K562 (cell line): ENCODE measurements around the gene PSMD13. TPM values are rescaled to one million over a fixed set of nuclear protein-coding genes. Genes with fewer than 3 reads are reported as not detected.
A peak's percentile ranks its signal among the peaks of the same experiment; 100 is the strongest.

Experiments
- ATF7 ChIP-seq: fragments of 450-650 bp; IDR thresholded peaks from 2 replicates; pipeline ENCODE4 v1.7.1; 2014; ENCODE audit warnings: mild to moderate bottlenecking, moderate library complexity
- FOXP1 ChIP-seq: sonication (generic); formaldehyde crosslinking; IDR thresholded peaks from 2 replicates; pipeline ENCODE4 v1.8.0; 2022; ENCODE audit warnings: mild to moderate bottlenecking, missing genetic modification reagents
- IFI16 ChIP-seq: fragments of 250-450 bp; sonication (Bioruptor Pico); IDR thresholded peaks from 2 replicates; pipeline ENCODE4 v2.1.2; 2022; ENCODE audit warnings: mild to moderate bottlenecking, inconsistent platforms
- JUN ChIP-seq, 2 experiments: sonication (generic) in 1 of 2; formaldehyde crosslinking in 1 of 2; IDR thresholded peaks; 2 replicates each; pipeline versions ENCODE4 v1.6.1 to v1.8.0; 2012 to 2022; ENCODE audit warnings: borderline replicate concordance in 2 of 2, mild to moderate bottlenecking in 2 of 2, improper control_type of control experiment in 1 of 2, low read depth in 1 of 2, low read length in 1 of 2, missing genetic modification reagents in 1 of 2
- JUND ChIP-seq, 2 experiments: IDR thresholded peaks; 2 replicates in 1 of 2; 3 replicates in 1 of 2; pipeline ENCODE4 v1.6.1; 2011; ENCODE audit warnings: borderline replicate concordance in 2 of 2, low read depth in 2 of 2, low read length in 2 of 2, improper control_type of control experiment in 1 of 2, missing biosample characterization in 1 of 2, missing genetic modification characterization in 1 of 2, missing genetic modification reagents in 1 of 2
- MCM2 ChIP-seq: fragments of 450-650 bp; IDR thresholded peaks from 2 replicates; pipeline ENCODE4 v1.6.1; 2017; ENCODE audit warnings: low read depth, mild to moderate bottlenecking
- NR3C1 ChIP-seq: sonication (generic); formaldehyde crosslinking; IDR thresholded peaks from 2 replicates; pipeline ENCODE4 v1.8.1; 2022; ENCODE audit warnings: missing genetic modification reagents
- PHF21A ChIP-seq: fragments of 450-650 bp; IDR thresholded peaks from 2 replicates; pipeline ENCODE4 v1.6.1; 2017; ENCODE audit warnings: low read depth, borderline replicate concordance
- WHSC1 ChIP-seq: IDR thresholded peaks from one replicate; pipeline ENCODE4 v1.6.1; 2012; ENCODE audit warnings: low read length, control low read depth, inconsistent platforms
- ZBTB7A ChIP-seq: IDR thresholded peaks from 2 replicates; pipeline ENCODE4 v1.6.1; 2011; ENCODE audit warnings: low read depth, mild to moderate bottlenecking, low read length, moderate library complexity, borderline replicate concordance; ENCODE audit not compliant: control insufficient read depth
- ZNF146 ChIP-seq: IDR thresholded peaks from one replicate; pipeline ENCODE4 v1.6.1; 2018; ENCODE audit warnings: missing compliant biosample characterization; ENCODE audit not compliant: unreplicated experiment
- ZNF316 ChIP-seq: fragments of 450-650 bp; IDR thresholded peaks from 2 replicates; pipeline ENCODE4 v1.6.1; 2016
- ZNF766 ChIP-seq: fragments of 200-800 bp; sonication (Bioruptor generic); conservative IDR thresholded peaks from 2 replicates; pipeline ENCODE4 v1.6.1; 2016; ENCODE audit warnings: missing genetic modification characterization, missing compliant biosample characterization
- polyA plus RNA-seq, 8 experiments: library from polyadenylated mRNA; depleted of rRNA in 4 of 8; stranded (reverse) in 5 of 8; unstranded in 3 of 8; fragments of >200 nt; fragmentation: Nextera tagmentation in 2 of 8; fragmentation: Illumina TruSeq in 1 of 8; extraction: Ambion mirVana in 2 of 8; extraction: Trizol in 1 of 8; gene quantifications; 2 replicates each; pipeline versions ENCODE4 v1.2.1 to v1.2.3, GENCODE V29; 2011 to 2014; ENCODE audit warnings: inconsistent platforms in 1 of 8, missing spikeins in 1 of 8
- total RNA-seq, 7 experiments: library from RNA; depleted of rRNA in 6 of 7; stranded (reverse); fragments of >200 nt in 6 of 7; fragmentation: Illumina TruSeq in 2 of 7; extraction: Trizol in 2 of 7; gene quantifications; 2 replicates each; pipeline versions ENCODE4 v1.2.1 to v1.2.3, GENCODE V29; 2011 to 2021; ENCODE audit warnings: low replicate concordance in 1 of 7
- TF ChIP-seq, protein P1 (sequence below): fragments of 450-650 bp; IDR thresholded peaks from 2 replicates; pipeline ENCODE4 v1.6.1; 2016; ENCODE audit warnings: low read depth
- TF ChIP-seq, protein P2 (sequence below), 2 experiments: IDR thresholded peaks; 2 replicates each; pipeline ENCODE4 v1.6.1; 2011; ENCODE audit warnings: borderline replicate concordance in 1 of 2, control low read depth in 1 of 2, low read depth in 1 of 2, low read length in 1 of 2, mild to moderate bottlenecking in 1 of 2, mixed read lengths in 1 of 2, moderate library complexity in 1 of 2; ENCODE audit not compliant: insufficient read depth in 1 of 2, insufficient read length in 1 of 2, poor library complexity in 1 of 2, severe bottlenecking in 1 of 2; ENCODE audit errors: extremely low read depth in 1 of 2
- TF ChIP-seq, protein P3 (sequence below): fragments of 450-650 bp; IDR thresholded peaks from 2 replicates; pipeline ENCODE4 v1.6.1; 2016; ENCODE audit warnings: low read depth, mild to moderate bottlenecking, moderate library complexity

The PSMD13 gene
- total and polyA plus RNA-seq, 9 of the 15 experiments (the other 6 are each of a cell fraction or from before 2014, with no cell fraction given): 185 to 383 (median 267) TPM

DNA sequence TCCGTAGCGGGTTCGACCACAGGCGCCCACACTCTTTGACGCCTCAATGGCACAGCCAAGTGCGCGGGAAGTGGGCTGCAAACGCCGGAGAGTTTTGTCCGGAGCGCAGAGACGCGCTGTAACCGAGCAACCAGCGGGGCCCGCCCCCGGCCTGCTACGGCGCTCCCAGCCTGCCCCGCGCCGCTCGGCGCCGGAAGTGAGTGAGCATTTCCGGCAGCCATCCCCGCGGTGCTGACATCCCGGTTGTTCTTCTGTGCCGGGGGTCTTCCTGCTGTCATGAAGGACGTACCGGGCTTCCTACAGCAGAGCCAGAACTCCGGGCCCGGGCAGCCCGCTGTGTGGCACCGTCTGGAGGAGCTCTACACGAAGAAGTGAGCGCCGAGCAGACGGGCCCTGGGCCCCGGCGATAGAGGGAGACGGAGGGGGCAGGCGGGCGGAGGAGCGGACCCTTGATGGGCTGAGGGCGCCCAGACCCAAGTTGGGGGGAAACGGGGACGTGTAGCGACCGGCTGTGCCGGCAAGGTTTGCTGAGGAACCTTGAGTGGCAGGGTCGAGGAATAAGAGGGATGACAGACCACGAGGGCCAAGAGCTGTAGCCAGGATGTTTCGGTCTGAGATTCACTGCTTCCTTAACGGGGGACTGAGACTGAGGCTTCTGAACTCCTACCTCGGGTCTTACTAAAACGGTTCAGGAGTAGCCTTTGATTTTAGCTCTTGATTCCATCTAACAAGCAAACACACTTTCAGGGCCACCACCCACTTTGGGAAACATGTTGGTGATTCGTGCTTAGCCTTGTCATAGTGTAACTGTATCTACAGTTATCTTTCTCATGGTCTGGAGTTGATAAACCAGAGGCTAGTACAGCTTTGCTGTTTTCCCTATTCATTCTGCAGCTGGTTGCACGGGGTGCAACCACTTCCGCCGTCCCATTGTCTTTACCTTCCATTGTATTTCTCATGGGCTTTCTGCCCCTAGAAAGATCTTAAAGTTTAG lies at the start of gene PSMD13 (continued):
- TF ChIP-seq, protein P1, sequence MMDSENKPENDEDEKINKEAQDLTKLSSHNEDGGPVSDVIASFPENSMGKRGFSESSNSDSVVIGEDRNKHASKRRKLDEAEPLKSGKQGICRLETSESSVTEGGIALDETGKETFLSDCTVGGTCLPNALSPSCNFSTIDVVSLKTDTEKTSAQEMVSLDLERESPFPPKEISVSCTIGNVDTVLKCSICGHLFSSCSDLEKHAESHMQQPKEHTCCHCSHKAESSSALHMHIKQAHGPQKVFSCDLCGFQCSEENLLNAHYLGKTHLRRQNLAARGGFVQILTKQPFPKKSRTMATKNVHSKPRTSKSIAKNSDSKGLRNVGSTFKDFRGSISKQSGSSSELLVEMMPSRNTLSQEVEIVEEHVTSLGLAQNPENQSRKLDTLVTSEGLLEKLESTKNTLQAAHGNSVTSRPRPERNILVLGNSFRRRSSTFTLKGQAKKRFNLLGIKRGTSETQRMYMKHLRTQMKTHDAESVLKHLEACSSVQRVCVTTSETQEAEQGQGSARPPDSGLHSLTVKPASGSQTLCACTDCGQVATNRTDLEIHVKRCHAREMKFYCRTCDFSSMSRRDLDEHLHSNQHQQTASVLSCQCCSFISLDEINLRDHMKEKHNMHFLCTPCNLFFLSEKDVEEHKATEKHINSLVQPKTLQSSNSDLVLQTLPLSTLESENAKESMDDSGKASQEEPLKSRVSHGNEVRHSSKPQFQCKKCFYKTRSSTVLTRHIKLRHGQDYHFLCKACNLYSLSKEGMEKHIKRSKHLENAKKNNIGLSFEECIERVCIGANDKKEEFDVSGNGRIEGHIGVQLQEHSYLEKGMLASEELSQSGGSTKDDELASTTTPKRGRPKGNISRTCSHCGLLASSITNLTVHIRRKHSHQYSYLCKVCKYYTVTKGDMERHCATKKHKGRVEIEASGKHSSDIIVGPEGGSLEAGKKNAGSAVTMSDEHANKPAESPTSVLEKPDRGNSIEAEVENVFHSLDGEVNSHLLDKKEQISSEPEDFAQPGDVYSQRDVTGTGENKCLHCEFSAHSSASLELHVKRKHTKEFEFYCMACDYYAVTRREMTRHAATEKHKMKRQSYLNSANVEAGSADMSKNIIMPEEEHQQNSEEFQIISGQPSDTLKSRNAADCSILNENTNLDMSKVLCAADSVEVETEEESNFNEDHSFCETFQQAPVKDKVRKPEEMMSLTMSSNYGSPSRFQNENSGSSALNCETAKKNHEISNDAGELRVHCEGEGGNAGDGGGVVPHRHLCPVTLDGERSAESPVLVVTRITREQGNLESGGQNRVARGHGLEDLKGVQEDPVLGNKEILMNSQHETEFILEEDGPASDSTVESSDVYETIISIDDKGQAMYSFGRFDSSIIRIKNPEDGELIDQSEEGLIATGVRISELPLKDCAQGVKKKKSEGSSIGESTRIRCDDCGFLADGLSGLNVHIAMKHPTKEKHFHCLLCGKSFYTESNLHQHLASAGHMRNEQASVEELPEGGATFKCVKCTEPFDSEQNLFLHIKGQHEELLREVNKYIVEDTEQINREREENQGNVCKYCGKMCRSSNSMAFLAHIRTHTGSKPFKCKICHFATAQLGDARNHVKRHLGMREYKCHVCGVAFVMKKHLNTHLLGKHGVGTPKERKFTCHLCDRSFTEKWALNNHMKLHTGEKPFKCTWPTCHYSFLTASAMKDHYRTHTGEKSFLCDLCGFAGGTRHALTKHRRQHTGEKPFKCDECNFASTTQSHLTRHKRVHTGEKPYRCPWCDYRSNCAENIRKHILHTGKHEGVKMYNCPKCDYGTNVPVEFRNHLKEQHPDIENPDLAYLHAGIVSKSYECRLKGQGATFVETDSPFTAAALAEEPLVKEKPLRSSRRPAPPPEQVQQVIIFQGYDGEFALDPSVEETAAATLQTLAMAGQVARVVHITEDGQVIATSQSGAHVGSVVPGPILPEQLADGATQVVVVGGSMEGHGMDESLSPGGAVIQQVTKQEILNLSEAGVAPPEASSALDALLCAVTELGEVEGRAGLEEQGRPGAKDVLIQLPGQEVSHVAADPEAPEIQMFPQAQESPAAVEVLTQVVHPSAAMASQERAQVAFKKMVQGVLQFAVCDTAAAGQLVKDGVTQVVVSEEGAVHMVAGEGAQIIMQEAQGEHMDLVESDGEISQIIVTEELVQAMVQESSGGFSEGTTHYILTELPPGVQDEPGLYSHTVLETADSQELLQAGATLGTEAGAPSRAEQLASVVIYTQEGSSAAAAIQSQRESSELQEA: no peak
- no peak for TF ChIP-seq JUND (IDR thresholded peaks at IDR 0.05; ENCODE audit: borderline replicate concordance, low read depth, low read length)
- peak; percentile 16; the same call in 1 of the 3 replicates for TF ChIP-seq JUND (tag; IDR thresholded peaks at IDR 0.05; ENCODE audit: borderline replicate concordance, low read depth, low read length)
- no peak for TF ChIP-seq MCM2
- no peak for TF ChIP-seq WHSC1
- no peak for TF ChIP-seq ZNF146 (CRISPR knock-in tag)
- TF ChIP-seq, protein P2, sequence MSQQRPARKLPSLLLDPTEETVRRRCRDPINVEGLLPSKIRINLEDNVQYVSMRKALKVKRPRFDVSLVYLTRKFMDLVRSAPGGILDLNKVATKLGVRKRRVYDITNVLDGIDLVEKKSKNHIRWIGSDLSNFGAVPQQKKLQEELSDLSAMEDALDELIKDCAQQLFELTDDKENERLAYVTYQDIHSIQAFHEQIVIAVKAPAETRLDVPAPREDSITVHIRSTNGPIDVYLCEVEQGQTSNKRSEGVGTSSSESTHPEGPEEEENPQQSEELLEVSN (IDR thresholded peaks at IDR 0.05; ENCODE audit: borderline replicate concordance in 1 of 2, extremely low read depth in 1 of 2, insufficient read depth in 1 of 2, insufficient read length in 1 of 2, low read depth in 1 of 2, low read length in 1 of 2, poor library complexity in 1 of 2, severe bottlenecking in 1 of 2): peak; percentile 48 to 77
- TF ChIP-seq NR3C1 (CRISPR knock-in tag): no peak
- no peak for TF ChIP-seq FOXP1 (CRISPR knock-in tag)
- 0 out of 2 replicates have a peak, but pooled peaks have one; percentile 13 for TF ChIP-seq ZNF766
- no peak for TF ChIP-seq JUN (IDR thresholded peaks at IDR 0.05; ENCODE audit: borderline replicate concordance, low read depth, low read length)
- TF ChIP-seq JUN (CRISPR knock-in tag; IDR thresholded peaks at IDR 0.05; ENCODE audit: borderline replicate concordance): no peak
- TF ChIP-seq, protein P3, sequence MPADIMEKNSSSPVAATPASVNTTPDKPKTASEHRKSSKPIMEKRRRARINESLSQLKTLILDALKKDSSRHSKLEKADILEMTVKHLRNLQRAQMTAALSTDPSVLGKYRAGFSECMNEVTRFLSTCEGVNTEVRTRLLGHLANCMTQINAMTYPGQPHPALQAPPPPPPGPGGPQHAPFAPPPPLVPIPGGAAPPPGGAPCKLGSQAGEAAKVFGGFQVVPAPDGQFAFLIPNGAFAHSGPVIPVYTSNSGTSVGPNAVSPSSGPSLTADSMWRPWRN: no peak
- TF ChIP-seq ATF7: peak; percentile 71; the same call in 1 of the 2 replicates
- TF ChIP-seq ZBTB7A: peak; percentile 36; the same call in 1 of the 2 replicates
- no peak for TF ChIP-seq PHF21A
- TF ChIP-seq IFI16 (CRISPR knock-in tag): no peak
- TF ChIP-seq ZNF316: no peak
